GM19240 (cell line): ENCODE results near the gene LAMA2.

ENCODE experiments used
- DNase-seq: peaks from one replicate; pipeline ENCODE4 v3.0.0; 2011; ENCODE audit warnings: low spot score; ENCODE audit not compliant: insufficient read length

The LAMA2 gene

DNA sequence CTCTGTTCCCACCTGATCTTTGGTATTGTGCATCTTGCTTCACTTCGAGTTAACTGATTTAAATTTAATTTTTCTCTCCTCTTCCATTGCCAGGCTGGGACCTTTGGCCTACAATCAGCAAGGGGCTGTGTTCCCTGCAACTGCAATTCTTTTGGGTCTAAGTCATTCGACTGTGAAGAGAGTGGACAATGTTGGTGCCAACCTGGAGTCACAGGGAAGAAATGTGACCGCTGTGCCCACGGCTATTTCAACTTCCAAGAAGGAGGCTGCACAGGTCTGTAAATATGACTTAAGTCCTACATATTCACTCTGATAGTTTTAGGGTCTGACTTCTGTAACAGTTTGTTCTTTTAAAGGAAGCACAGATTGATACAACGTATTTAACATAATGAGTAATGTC is 414.7 kb downstream of the LAMA2 start:
- no peak for DNase-seq

DNA sequence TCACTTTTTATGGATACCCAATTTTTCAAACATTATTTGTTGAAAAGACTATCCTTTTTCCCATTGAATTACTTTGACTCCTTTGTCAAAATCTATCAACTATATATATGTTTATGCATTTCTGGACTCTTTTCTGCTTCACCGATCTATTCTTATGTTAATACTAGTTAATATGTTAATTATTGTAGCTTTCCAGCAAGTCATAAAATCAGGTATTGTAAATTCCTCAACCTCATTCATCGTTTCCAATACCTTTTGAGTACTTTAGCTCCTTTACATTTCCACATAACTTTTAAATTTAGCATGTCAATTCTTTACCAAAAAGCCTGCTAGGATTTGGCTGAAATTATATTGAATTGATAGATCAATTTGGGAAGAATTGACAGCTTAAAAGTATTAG is 419.7 kb downstream of the LAMA2 start:
- DNase-seq, result no peak

DNA sequence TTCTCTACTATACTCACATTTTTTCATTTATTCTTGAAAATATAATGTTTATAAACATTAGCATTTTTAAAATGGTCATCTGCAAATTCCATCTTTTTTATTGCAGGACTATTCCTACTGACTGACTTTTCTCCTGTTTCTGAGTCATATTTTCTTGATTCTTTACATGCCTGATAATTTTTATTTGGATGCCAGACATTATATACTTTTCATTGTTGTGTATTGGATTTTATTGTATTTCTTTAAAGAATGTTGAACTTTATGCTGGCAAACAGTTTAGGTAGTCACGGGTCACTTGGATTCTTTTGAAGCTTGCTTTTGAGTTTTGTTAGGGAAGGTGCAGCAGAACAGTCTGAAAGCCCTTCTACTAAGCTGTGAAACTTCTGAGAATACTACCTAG is 423.9 kb downstream of the LAMA2 start:
- DNase-seq, result no peak

DNA sequence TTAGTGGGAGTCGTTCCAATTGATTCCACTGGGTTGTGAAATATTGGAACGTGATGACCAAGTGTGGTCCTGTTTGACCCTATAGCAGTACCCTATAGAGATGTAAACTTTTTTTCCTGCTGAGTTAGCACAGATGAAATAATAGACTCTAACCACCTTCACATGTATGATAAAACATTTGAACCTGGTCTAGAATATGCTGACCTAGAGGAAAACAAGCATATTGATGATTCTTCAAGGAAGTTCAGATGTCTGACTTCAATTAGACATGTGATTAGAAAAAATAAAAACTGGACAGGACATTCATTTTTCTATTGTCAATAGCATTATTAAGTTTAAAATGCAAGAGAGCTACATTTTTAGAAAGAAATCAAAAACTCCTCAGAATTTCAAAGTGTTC is 424.9 kb downstream of the LAMA2 start:
- DNase-seq, result no peak

DNA sequence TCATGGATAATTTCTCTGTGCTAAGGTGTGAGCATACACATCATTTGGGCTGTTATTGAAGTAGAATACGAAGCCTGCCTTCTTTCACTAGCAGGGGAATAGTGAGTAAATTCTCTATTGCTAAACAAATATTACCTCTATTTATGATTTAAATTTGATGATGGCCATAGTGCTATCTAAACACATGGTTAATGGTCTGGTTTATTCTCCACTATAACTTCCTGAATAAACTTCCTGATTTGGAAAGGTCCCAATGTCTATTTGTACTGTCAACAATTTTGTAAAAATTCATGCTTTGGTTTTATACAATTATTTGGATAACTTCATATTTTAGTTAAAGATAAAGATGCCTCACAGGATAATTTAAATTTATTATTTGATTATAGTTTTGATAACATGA is 426.2 kb downstream of the LAMA2 start:
- no peak for DNase-seq

DNA sequence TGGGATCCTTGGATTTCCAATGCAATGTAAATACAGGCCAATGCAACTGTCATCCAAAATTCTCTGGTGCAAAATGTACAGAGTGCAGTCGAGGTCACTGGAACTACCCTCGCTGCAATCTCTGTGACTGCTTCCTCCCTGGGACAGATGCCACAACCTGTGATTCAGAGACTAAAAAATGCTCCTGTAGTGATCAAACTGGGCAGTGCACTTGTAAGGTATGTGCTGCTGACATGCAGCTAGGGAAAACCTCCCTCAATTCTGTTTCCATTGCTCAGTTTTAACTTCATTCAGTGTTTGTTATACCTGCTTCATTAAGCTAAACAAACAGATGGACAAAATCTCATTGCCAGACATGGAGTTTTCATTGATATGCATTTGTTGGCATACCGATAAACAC is 429.9 kb downstream of the LAMA2 start:
- no peak for DNase-seq

DNA sequence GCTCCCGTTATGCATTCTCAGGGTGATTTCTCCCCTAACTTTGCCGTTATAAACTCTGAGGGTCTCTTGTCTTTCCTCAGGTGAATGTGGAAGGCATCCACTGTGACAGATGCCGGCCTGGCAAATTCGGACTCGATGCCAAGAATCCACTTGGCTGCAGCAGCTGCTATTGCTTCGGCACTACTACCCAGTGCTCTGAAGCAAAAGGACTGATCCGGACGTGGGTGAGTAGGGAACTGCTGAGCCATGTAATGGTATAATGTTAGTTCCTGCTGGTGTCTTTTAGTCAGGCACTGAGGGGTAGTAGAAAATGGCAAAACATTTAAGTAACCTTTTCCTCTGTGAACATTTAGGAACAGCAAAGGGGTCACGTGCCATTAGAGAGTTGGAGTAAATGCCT is 431.6 kb downstream of the LAMA2 start:
- no peak for DNase-seq

DNA sequence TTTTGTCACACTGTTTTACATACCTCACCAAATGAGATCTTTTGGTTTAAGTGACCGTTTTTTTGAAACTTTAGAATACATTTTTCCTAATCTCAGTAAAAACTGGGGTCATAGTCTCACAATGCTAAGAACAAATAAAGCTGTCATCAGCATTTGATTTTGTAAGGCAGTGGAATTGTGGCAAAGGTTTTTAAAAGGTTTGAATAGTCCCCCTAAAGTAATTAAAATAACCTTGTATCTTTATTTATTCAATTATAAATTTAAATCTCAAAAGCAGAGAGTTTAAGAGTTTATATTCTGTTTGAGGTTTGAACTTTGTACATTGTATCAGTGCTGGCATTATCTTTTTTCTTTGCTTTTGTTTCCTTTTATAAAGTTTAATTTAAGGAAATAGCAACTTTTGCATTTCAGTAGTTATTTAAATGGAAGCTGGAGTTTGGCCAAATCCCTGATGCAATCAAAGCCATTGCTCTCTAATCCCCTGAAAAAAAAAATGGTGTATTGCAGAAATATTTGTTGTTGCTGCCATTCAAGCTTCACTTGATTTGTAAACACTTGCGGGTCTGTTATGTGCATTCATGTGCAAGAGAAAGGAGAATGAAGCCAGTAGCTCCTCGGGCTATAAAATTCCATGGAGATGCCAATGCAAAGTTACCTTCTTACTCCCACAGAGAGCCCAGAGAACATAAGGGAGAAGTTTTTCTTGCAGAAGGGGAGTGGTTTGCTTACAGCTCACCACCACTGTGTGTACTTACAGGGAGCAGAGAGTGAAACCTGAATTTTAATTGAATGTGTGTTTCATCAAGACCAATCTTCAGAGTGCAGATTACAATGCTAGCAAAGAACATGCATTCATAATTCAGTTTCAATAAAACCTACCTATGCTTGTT is 435.2 kb downstream of the LAMA2 start:
- DNase-seq, result no peak

DNA sequence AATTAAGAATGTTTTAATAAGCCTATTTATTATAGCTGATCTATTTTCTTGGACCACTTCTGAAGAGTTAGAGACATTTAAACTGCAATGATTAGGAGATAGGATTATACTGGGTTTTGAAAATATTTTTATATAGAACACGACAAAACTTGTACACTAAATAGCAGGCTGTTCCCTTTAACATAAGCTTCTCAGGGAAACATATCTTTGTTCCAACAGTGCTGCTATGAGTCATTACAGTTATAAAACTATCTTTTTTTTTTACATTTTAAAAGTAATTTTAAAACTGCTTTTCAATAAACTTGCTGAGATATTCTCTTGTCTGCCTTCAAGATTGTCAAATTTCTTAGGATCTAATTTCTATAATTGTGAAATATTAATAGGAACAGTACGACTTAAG is 438.0 kb downstream of the LAMA2 start:
- DNase-seq, result no peak

DNA sequence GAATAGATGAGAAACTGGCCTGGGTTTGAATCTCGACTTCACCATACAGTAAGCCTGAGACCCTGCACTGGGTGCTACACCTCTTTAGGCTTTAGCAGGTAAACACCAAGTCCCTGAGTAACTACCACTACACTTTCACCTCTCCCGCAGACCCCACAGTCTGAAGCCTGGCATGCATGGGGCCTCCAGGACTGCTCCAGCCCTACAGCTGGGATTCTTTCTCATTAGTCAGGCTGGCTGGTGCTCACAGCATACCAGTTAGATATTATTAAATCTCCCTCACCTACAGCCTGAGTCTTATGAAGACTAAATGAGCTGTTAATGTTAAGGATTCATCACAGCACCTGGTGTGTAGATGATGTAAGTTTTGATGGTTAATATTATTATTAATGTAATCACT is 438.4 kb downstream of the LAMA2 start:
- no peak for DNase-seq

DNA sequence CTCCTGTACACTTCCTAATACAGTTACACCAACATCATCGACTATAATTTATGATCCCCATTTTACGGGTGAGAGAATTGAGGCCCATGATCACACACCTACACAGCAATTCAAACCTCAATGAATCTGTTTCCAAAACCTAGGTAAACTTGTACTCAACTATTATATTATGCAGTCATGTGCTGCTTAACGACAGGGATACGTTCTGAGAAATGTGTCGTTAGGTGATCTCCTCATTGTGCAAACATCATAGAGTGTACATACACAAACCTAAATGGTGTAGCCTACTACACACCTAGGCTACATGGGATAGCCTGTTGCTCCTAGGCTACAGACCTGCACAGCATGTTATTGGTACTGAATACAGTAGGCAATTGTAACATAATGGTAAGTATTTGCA is 441.4 kb downstream of the LAMA2 start:
- DNase-seq, result no peak

DNA sequence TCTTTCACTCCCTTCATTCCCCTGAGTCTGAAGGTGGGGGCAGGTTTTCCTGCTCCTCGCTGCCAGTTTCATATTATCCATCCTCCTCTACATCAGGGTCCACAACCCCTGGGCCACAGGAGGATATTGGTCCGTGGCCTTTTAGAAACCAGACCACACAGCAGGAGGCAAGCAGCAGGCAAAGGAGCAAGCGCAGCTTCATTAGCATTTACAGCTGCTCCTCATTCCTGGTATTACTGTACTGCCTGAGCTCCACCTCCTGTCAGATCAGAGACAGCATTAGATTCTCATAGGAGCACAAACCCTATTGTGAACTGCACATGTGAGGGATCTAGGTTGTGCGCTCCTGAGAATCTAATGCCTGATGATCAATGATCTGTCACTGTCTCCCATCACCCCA is 446.7 kb downstream of the LAMA2 start:
- DNase-seq, result no peak

DNA sequence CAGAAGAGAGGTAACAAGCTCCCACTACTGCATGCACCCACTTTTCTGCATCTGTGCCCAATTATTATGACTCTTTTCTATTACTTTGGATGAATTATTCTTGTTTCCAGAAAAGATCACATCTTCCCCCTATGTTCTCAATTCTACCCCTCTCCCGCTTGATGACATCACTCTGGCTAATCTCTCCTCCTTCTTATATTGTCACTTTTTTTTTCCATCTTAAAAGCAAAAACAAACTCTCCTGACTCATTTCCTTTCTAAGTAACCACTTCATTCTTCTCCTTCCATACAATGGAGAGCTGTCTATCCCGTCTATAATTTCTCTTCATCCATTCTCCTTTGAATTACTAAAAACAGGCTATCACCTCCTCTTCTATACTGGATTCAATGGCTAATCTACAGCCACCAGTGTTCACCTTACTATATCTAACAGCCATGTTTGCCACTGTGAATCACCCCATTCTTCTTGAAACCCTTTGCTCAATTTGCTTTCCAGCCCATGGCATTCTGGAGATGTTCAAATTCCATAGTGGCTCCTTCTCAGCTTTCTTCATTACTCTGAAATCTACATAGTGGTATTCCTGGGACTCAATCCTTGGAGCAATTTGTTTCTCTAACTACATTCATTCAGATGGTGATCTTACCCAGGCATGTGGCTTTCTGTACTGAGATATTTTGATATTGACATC is 448.7 kb downstream of the LAMA2 start:
- DNase-seq, result no peak

DNA sequence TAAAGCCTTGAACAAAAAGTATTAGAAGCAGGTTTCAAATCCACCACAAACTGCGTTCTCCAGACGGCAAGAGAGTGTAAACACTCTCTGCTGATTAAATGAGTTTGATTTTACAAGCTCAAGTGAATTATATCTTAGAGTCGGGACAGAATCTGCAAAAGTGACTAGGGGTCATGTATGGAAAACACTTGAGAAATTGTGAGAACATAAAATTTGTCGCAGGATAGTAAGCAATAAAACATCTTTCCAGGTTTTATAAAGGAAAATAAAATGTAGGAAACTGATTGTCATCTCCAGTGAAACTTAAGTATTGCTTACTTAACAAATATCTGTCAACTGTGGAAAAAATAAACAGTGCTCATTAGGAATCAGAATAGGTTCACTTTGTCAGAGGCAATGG is 452.9 kb downstream of the LAMA2 start:
- DNase-seq, result no peak

DNA sequence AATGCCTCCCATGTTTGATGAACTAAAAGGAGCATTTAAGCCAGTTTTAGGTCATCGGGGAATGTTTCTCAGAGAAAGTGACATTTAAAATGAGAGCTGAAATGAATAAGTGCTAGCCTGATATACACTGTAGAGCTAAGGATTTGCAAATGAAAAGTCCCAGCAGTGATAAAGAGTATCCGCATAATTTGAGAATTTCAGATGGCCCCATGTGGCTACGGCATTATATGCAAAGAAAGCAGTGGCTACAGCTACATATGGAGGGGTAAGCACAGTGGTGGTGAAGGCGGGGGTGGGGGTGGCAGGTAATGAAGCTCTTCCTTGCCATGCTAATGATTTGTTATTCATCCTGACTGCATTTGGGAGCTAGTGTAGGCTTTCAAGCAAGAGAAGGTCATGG is 455.7 kb downstream of the LAMA2 start:
- no peak for DNase-seq

DNA sequence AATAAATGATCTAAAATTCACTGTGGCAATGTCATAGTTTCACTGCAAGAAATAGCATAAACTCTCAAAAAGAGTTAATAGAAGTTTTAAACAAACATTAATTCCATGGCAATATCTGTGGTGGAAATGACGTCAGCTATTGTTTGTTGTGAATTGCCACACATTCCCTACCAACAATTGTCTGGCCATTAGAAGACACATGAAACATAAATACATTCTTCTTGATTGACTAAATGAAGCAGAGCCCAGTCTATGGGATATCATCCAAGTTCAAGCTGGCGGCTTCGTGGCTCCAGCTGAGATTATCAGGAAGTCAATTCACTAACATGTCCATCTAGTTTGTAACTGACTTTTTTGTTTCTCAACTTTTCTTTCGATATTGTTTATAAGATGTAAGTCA is 458.0 kb downstream of the LAMA2 start:
- no peak for DNase-seq

DNA sequence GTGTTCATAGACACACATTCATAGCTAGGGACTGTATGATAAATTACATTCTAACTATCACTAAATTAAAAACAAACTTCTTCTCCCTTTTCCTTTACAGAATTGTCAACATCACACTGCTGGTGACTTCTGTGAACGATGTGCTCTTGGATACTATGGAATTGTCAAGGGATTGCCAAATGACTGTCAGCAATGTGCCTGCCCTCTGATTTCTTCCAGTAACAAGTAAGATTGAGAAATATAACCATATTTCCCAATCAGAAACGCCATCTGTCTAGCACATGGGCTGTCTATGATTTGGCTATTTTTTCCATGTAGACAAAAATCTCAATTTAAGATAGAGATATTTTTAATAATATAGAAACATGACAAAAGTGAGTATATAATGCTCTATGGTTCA is 459.3 kb downstream of the LAMA2 start:
- no peak for DNase-seq

DNA sequence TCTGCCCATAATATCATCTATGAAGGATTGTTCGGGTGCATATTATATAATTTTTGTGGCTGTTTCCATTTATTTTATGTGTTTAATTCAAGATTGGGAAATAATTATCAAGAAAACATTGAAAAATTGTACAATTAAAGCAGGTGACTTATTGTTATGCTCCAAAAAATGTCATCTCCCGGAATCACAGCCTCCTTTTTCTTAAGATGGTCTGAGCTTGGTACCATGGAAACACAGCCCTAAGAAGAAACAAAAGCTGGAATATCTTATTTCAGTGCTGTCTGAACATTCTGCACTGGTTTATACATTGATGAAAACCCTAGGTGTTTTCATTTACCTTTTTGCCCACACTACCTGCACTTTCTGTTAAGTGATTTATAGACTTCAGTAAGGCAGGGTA is 459.9 kb downstream of the LAMA2 start:
- DNase-seq, result no peak

DNA sequence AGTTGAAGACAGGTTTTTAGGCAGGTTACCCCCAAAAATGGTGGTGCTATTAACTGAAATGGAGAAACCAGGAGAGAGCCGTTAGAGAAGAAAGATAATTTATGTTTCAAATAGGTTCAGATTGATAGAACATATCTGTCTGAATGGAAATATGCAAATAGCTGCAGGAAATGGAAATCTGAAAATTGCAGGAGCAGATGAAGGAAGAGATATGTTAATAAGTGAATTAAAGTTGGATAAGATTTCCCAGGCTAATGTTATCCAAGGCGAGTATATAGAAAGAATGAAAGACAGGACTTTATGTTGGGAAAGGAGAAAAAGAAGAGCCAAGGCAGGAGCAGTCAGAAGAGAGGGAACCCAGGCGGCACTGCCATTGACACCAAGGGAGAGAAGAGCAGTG is 461.4 kb downstream of the LAMA2 start:
- DNase-seq, result no peak

DNA sequence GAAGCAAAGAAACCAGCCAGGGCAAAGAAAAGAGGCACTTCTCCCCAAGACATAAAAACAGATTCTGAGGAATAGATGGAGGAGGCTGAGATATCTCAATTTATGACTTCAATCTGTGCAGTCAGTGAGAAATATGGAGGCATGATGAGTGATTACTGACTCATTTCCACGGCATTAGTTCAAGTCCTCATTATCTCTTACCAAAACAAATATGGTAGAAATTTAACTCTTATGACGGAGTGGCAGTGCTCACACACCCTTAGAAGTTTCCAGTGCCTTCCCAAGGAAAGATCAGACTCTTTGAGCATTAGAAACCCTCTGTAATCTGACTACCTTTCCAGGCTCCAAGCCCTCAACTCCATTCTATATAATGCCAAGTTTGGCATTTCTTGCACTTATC is 463.0 kb downstream of the LAMA2 start:
- DNase-seq, result no peak

DNA sequence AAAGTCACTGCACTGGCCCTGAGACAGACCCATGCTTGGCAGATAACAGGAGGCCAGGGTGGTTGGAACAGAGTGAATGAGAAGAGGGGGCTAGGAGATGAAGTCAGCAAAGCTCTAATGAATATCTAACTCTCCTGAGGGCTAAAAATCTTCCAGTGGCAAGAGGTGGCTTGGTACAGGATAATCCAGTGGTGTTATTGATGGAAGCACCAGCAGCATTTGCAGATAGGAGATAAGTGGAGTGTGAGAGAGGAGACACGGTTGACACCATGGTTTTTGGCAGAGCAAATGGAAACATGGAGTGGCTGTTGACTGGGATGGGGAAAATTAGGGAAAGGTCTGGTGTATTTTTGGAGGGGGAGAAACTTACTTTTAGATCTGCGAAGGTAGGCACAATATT is 464.0 kb downstream of the LAMA2 start:
- DNase-seq, result no peak

DNA sequence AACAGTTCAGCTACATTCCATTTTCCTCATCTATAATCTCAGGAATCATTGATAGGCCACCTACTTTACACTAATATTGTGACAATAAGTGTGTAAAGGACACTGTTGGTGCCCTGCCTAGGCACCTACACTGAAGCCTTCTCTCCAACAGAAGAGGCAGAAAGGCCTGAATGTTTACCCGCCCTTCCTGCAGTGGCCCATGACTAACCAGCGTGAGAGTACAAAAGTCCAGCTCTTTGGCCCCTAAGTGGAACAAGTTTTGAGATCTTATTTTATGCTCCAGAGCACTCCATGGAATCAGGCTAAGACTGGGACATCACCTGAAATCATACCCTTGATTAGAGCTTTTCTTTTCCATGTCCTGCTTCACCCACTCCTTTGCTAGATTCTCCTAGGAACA is 467.3 kb downstream of the LAMA2 start:
- no peak for DNase-seq

DNA sequence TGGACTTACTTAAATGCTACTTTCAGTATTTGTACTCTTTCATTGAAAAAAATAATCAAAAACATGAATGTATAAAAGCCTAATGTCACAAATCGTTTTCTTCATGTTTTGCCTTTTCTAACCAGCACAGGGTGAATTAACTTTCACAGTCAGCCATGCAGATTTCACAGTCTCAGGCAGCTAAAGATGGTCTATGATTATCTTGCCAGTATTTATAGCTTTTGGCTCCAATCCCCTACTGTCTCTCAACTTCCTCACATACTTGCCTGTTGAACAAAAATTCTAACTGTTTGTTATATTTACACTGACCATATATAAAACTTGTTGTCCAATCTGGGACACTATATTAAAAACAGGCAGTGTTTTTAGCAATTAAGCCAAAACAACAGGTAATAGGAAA is 468.9 kb downstream of the LAMA2 start:
- DNase-seq, result no peak
